Heart right ventricle (tissue), 16 donors: ENCODE results near the gene ANKFN1. TPM values are rescaled to one million over a fixed set of nuclear protein-coding genes. Genes with fewer than 3 reads are reported as not detected.

Source experiments
- ATAC-seq, 8 donors: fragments of 200-7000 bp; cut with Tn5 transposase; one replicate each; pipeline ENCODE4 v1.9.1; 2020; ENCODE audit warnings: mild to moderate bottlenecking in 8 of 8, moderate library complexity in 8 of 8, moderate number of reproducible peaks in 1 of 8
- DNase-seq, 2 donors: peaks; one replicate each; pipeline ENCODE4 v3.0.0-alpha.2; 2020
- H3K27ac ChIP-seq, 10 donors: fragments of 200-600 bp; sonication (generic) in 2 of 10; one replicate each; pipeline versions ENCODE4 v1.5.0 to v1.8.0; 2020 to 2022; ENCODE audit warnings: mild to moderate bottlenecking in 3 of 10
- H3K27me3 ChIP-seq, 7 donors: fragments of 200-600 bp; one replicate each; pipeline ENCODE4 v1.8.0; 2021 to 2022; ENCODE audit warnings: mild to moderate bottlenecking in 2 of 7
- H3K36me3 ChIP-seq, 9 donors: fragments of 200-600 bp; sonication (generic) in 1 of 9; one replicate each; pipeline versions ENCODE4 v1.5.0 to v1.8.0; 2020 to 2022; ENCODE audit warnings: mild to moderate bottlenecking in 2 of 9
- H3K4me1 ChIP-seq, 9 donors: fragments of 200-600 bp; sonication (generic) in 1 of 9; one replicate each; pipeline versions ENCODE4 v1.5.0 to v1.8.0; 2020 to 2022; ENCODE audit warnings: mild to moderate bottlenecking in 4 of 9
- H3K4me3 ChIP-seq, 10 donors: fragments of 200-600 bp; sonication (generic) in 2 of 10; one replicate each; pipeline versions ENCODE4 v1.5.0 to v1.8.0; 2020 to 2022; ENCODE audit warnings: mild to moderate bottlenecking in 7 of 10, moderate library complexity in 2 of 10
- H3K9me3 ChIP-seq, 11 donors: fragments of 200-600 bp in 10 of 11; sonication (generic) in 2 of 11; one replicate each; pipeline versions ENCODE4 v1.5.0 to v1.8.0; 2013 to 2022; ENCODE audit warnings: mild to moderate bottlenecking in 2 of 11, control low read depth in 1 of 11, moderate library complexity in 1 of 11
- CTCF ChIP-seq, 9 donors: fragments of 200-600 bp; sonication (generic) in 2 of 9; IDR thresholded peaks; one replicate each; pipeline versions ENCODE4 v1.5.0 to v1.8.0; 2021 to 2022; ENCODE audit warnings: antibody characterized with exemption in 9 of 9, mild to moderate bottlenecking in 5 of 9, moderate library complexity in 1 of 9
- WGBS, 2 donors: extraction: QIAGEN DNeasy Blood & Tissue Kit; methylation state at CpG; one replicate each; pipeline ENCODE4 v1.1.7; 2013; ENCODE audit warnings: inconsistent platforms in 1 of 2; 5-methylcytosine and 5-hydroxymethylcytosine counted together
- intact Hi-C, 10 donors: fragments of 100-400 bp; cut with DNase I; formaldehyde crosslinking; loops; one replicate each; pipeline versions ENCODE4 v1.11.1 to v1.14.2; 2022
- polyA plus RNA-seq, 2 donors: library from polyadenylated mRNA; stranded (reverse); fragments of 200-250 nt; gene quantifications; one replicate each; pipeline ENCODE4 v1.2.3, GENCODE V29; 2013
- total RNA-seq, 10 donors: library from RNA; stranded (reverse); fragmentation: NEBNext Ultra II Directional in 3 of 10; extraction: Animal tissue kit (Norgen Biotek cat#: 25700) in 3 of 10; gene quantifications; one replicate each; pipeline versions ENCODE4 v1.2.1 to v1.2.4, GENCODE V29; 2021 to 2023
- donor health status: Arrhythmogenic right ventricular cardiomyopathy.
- donor health status: ischemic (EF 13 %, LVEDD 7.1; RV severe dilation, severe dysfunction).
- donor health status: healthy with polysubstance abuse.
- donor health status: DM: no; HTN: yes; CAD: no.
- donor health status: DM: no; HTN: no; CAD: no.
- donor health status: ischemic (EF 25% LVEDD 6.9; RV normal size, moderate dysfunction).
- donor health status: ischemic (EF 25% LVEDD 5.7; RV mildly dilated, moderate dysfunction).
- donor health status: healthy.
- donor health status: DM: yes; HTN: yes; CAD: no.
- donor health status: Ischemic cardiomyopathy.
- donor health status: ischemic (EF 35%, LVEDD 5.7; RV mildly dilated, moderate dysfunction).
- donor health status: nonischemic (EF 11% LVEDD 7.7; RV severe dilation, severe dysfunction).
- donor health status: DM: yes; HTN: yes; CAD: no.
- donor health status: PGD.
- donor health status: ischemic (EF 29% LVEDD 5.4; RV normal size, mild dysfunction).
- donor health status: nonischemic (EF 23%, LVEDD 6.1; RV moderate dilation, normal function).

The ANKFN1 gene
- total and polyA plus RNA-seq, 12 donors = 0.01 to 0.38 TPM; not detected in 10

- Histone ChIP-seq H3K4me1 (peaks cover 0 to 17% (median 0%) of the 10 kb centered on the region in 9 donors), H3K27ac (no peak overlapping the region), H3K27me3 (peaks cover 0 to 18% (median 0%) of the 10 kb centered on the region in 7 donors), H3K4me3 (no peak overlapping the region), H3K36me3 (no peaks in the 10 kb centered on the region), H3K9me3 (no peaks in the 10 kb centered on the region)
- intact Hi-C loops = no loop called here
- no peak for TF ChIP-seq CTCF (IDR thresholded peaks at IDR 0.05)
- no peak for ATAC-seq
- 77 to 83% methylated on average over 3 of the region's 3 CpGs for WGBS, 2 donors
- DNase-seq = no peak
Observed at GRCh38 chr17:56160422-56160821, 7.1 kb downstream of the ANKFN1 start.

- no peak for TF ChIP-seq CTCF (IDR thresholded peaks at IDR 0.05)
- ATAC-seq = no peak
Observed at GRCh38 chr17:56165072-56165641, 11.9 kb downstream of the ANKFN1 start.

GRCh38 chr17:56167491-56167890 is 14.2 kb downstream of the ANKFN1 start:
- intact Hi-C loops = no loop called here
- DNase-seq (no peak), ATAC-seq (no peak)
- Histone ChIP-seq H3K9me3 (no peaks in the 10 kb centered on the region), H3K4me1 (no peaks in the 10 kb centered on the region), H3K27ac (no peak overlapping the region), H3K27me3 (peaks cover 0 to 3% (median 0%) of the 10 kb centered on the region in 7 donors), H3K36me3 (no peaks in the 10 kb centered on the region), H3K4me3 (no peak overlapping the region)
- no peak for TF ChIP-seq CTCF (IDR thresholded peaks at IDR 0.05)
- WGBS, 2 donors = 63 to 67% methylated on average over 2 of the region's 2 CpGs

More at GRCh38 chr17:56165072-56165641, 11.9 kb downstream of the ANKFN1 start:
- H3K9me3 ChIP-seq = no peaks in the 10 kb centered on the region
- H3K27me3 ChIP-seq = peaks cover 0 to 18% (median 0%) of the 10 kb centered on the region in 7 donors
- no peak for DNase-seq
- H3K4me1 ChIP-seq = no peaks in the 10 kb centered on the region
- no peak overlapping the region for H3K4me3 ChIP-seq
- no peak overlapping the region for H3K27ac ChIP-seq
- H3K36me3 ChIP-seq = no peaks in the 10 kb centered on the region
- WGBS, 2 donors = 82 to 85% methylated on average over 8 of the region's 8 CpGs
- intact Hi-C loops = no loop called here

- intact Hi-C loops = no loop called here
- DNase-seq = no peak
- Histone ChIP-seq H3K27ac (no peak overlapping the region), H3K4me1 (peaks cover 0 to 18% (median 0%) of the 10 kb centered on the region in 9 donors), H3K36me3 (no peaks in the 10 kb centered on the region), H3K27me3 (no peaks in the 10 kb centered on the region), H3K4me3 (no peak overlapping the region), H3K9me3 (no peaks in the 10 kb centered on the region)
- no peak for TF ChIP-seq CTCF (IDR thresholded peaks at IDR 0.05)
- 88% methylated on average over 3 of the region's 3 CpGs for WGBS, 2 donors
- no peak for ATAC-seq
Observed at GRCh38 chr17:56169621-56170020, 16.3 kb downstream of the ANKFN1 start.
